HG03342 (cell line): Measurements from ENCODE around the gene OMP.
"Not testable (repeated sequence)": the region's sequence is repeated elsewhere in the genome, so short reads cannot be mapped to it uniquely, and the experiment has no call there.

Experiments used
- ATAC-seq: cut with Tn5 transposase; IDR thresholded peaks from one replicate; pipeline ENCODE4 v1.9.1; 2021; ENCODE audit warnings: mild to moderate bottlenecking, moderate library complexity; ENCODE audit not compliant: unreplicated experiment

The OMP gene

DNA sequence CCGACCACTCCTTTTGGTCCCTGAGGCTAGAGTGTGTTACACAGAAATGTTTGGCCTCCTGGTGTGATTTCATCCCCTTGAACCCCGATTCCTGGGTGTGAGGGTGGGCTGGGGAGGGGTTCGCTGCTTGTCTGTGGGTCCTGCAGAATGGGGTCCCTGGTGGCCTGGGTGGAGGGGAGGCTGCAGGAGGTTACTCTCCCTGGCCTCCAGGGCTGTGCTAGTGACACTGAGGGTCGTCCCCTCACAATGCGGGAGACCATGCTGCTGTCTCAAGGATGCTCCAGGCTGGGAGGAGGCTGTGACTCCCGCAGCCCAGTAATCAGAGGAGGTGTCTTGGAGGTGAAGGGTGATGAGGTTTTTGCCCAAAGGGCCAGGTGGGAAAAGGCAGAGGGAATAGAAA is 17.0 kb upstream of the OMP start:
- ATAC-seq, result no peak

DNA sequence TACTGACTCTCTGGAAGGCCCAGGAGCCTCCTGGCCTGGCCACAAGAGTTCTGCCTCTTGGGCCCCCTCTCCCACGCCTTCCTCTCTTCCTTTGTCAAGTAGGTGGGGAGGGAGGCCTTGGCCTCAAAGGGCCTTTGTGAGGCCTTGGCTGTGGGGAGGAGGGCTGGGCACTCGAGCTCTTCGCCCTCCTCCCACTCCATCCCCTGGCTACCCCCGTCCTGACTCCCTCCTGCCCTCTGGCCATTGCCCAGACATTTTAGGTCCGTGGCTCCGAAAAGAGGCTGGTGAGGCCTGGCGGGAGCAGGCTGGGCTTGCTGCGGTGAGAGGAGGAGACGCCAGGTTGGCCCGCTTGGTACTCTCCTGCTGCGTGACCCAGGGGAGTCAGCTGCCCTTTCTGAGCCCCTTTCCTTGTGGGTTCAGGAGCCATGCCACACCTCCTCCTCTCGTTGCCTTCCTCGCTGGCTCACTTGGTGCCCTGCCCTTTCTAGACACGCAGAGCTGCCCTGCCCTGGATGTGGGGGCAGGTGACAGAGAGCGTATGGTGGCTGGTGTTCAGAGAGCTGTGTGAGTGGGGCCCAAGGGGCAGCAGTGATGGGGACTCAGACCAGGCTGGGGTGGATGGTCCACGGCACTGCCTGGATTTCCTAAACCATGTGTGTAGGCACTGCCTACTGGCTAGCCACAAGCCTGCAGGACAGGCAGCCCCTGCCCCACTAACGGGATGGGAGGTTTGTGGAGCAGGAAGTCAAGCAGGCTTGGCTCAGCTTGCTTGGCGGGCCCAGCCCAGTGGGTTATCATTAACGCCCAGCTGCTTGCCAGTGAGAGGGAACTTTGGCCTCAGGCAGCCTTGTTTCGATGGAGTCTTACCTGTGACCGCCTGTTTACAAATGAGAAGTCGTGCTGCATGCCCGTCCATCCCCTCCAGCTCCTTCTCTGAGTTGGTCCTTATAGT is 15.8 kb upstream of the OMP start:
- no peak for ATAC-seq

DNA sequence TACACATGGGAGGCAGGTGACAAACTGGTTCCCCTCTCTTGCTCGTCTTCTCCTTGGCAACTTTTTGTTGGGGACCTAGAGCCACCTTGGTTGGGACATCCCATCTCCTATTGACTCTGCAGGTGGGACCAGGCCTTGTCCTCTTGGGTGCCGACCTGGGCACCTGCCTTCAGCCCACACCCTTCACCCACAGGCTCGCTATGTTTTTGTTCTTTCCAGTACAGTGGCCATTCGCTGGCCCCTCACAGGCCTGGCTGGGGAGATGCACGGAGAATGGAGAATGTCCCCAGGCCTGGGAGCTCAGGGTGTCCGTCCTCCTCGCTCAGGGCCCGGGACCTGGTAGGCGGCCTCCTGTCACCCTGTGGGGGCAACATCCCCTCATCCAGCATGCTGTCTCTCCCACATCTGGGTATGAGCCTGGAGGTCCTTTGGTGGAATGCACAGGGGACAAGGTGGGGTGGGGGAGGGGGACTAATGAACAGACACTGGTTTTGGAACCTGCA is 14.9 kb upstream of the OMP start:
- ATAC-seq, result no peak

DNA sequence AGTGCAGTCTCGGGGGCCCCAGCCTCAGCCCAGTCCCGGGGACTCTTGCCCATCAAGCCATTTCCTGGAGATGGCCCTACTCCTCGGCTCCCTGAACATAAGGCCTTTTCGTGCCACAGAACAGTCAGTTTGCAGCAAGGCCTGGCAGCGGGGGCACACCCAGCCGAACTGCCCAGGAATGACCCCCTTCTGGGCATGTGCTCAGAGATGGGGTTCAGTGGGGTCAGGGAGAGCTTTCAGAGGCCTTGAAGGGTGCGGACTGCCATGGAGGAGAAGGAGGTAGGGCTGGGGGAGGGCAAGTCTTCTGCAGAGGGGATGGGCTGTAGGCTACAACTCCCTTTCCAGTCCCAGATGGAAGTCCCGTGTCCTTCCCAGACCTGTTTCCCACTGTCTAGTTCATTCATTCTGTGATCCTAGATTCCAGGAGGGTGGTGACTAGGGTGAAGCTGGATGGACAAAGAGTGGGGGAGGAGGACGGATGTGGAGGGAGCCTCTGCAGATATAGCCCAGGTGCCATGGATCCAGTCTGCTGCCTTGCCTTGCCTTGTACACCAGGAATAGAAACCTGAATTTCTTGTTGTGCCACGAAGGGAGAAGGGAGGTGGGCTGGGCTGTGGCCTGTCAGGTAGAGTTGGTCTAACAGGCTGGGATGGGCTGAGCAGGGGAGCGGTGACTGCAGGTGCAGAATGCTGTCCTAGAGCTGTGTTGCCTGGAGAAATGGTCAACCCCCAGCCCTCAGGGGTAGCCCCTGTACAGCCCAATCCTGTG is 14.2 kb upstream of the OMP start:
- no peak for ATAC-seq

DNA sequence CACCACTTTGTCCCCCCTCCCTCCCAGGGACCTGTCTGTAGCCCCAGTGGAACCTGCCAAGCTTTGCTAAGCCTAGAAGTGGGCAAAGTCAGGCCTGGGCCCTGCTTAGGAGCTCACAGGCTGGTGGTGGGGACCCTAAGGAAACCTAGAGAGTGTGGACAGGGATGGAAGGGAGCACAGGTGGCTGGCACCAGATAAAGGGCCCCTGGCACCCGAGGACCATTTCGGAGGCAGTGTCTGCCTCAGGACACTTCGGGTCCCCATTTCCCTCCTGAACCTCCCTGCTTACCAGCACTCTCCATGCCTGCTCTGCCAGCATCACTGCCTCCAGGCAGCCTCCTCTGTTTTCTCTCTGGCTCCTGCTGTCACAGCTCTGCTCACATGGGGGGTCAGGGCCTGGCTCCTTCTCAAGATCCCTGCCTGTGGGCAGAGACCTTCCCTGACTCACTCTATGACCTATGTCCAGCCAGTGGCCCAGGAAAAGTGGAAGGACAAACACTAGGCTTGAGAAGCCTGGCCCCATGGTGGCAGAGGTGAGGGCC is 13.6 kb upstream of the OMP start:
- no peak for ATAC-seq

DNA sequence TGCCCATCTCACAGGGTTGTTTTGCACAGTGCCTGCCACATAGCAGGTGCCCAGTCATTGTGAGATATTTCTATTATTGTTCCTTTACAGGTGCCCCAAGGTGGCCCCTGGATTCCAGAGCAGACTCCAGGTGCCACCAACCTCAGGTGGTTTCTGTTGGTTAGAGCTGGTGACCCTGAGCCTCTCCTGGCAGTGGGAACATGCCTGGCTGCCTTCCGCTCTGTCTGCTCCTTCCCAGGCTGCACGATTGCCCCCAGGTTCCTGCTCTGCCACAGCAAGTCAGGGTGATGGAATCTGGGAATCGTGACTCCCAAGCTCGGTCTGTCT is 12.6 kb upstream of the OMP start:
- ATAC-seq, result no peak

DNA sequence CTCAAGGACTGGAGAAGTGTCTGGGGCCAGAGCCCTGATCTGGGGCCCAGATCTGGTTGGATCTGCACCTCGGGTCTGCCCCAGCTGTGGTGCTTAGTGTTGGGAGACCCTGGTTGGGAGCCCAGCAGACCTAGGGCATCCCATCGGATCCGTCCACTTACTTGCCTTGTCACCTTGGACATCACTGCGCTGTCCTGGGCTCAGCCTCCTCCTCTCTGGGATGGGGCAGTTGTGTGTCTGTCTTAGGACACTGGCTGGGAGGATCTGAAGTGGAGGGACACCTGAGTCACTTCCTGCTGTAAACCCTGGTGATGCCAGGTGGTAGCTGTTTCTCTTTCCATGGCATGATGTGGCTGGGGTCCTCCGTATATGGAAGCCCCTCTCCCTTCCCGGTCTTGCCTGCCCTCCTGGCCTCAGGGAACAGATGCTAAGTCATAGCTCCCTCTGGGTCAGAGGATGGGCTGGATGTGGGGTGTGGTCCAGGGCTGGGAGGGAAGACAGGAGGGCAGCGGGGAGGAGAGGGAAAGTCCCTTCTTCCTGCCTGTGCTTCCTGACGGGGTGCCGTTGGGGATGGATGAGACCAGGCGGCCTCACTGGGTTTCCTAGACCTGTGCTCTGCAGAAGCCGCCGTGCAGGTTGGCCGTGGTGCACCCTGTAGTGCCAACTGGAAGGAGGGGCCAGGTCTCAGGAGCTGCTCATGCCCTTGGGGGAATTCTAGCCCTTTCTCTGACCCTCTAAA is 12.1 kb upstream of the OMP start:
- no peak for ATAC-seq

DNA sequence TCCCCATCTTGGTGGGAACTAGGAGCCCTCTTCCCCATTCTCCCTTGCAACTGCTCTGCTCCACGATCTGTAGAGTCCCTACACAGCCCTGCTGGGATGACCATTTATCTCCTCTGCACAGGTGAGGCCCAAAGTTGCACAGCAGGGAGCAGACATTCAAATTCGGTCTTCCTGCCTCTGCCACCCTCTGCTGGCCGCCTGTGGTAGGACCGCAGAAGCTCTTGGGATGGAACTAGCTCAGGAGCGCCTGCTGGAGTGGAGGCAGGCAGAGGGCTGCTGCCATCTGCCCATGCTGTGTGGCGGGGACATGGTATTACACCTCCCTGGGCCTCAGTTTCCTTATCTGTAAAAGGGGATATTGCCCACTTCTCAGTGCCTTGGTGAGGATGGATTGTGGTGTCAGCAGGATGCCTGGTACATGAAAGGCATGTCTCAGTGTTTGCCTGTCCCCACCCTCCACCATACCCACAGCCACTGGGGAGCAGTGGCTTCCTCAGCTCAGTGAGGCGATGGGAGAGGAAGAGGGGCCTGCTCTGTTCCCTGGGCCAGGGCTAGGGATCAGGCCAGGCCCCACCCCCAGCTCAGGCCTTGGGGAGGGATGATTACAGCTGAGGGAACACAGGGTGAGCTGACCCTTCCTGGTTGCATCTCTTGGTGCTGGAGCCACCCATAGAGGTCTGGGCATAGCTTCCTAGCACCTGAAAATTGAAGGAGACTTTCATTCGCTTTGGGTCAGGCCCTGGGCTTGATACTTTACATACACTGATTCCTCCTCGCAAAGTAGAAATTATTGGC is 11.3 kb upstream of the OMP start:
- peak; percentile 83 for ATAC-seq

DNA sequence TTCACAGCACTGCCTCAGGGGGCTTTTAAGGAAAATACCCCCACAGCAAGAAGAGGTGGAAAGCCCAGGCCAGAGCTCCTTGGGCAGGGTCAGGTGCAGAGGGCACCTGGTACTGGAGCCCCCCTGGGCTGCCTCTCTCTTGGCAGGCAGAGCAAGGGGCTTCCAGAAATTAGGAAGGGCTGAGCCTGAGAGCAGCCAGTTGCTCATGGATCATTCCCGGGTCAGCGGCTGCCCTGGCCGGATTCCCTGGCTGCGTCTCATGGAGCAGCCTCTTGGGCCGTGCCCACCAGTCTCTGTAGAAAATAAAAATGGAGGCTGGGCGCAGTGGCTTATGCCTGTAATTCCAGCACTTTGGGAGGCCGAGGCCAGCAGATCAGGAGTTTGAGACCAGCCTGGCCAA is 10.3 kb upstream of the OMP start:
- ATAC-seq, result no peak

DNA sequence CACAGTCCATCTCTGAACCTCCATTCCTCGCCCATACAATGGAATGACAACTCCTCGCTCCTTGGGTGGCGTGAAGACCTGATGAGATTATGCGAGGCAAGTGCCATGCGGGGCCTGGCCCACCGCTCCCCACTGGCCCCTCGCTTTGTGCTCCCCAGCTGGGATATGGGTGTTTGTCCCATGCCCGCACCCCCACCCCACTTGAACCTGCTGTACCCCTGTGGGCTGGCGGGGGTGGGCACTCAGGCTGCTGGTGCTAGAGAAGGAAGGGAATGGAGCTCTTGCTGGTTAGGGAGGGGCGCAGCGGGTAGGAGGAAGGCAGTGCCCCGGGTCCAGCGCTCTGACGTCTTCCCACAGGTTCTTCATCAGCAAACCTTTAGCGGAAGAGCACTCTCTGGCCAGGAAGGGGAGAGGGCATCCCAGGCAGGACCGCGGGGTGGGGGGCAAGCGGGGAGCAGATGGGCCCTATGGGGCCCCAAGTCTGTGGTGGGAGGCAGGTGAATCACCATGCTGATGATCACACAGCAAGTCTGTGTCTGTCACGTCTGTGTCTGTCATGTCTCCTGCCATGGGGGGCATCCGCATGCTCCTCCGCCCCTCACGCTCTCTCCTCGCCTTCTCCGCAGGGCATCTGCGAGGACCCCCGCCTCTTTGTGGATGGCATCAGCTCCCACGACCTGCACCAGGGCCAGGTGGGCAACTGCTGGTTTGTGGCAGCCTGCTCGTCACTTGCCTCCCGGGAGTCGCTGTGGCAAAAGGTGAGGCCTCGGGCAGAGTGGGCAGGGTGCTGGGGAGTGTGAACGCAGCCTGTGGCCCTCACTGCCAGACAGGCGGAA is 9.4 kb upstream of the OMP start:
- no peak for ATAC-seq

DNA sequence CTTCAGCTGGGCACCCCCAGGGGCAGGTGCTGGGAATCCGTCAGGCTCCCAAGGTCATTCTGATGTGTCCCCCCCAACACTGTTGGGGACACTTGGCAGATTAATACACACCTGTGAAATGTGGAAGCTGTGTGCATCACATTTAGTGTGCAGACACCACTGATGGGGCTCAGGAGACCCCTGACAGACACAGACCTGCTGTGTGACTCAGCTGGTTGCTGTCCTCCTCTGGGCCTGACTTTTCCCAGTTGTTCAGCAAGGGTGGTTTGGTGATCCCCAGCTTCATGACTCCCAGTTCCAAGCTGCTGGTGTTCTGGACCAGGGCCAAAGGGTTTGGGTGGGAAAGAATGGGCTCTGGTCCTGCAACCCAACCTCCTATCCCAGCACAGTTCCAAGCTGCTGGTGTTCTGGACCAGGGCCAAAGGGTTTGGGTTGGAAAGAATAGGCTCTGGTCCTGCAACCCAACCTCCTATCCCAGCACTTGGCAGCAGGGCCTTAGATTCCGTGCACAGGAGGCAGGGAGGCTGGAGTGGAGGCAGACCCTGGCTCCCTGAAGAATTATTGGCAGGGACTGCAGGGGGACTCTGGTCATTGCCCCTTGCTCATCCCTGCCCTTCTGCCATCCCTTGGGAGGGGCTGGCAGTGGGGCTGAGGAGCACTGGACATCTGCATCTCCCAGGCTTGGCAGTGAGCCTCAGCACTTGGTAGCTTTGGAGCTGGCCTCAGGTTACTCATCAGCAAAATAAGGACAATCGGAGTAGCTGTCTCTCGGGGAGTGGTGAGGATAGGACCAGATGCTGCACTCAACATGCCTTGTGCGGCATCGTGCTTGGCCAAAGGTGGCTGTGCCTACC is 8.4 kb upstream of the OMP start:
- ATAC-seq, result no peak

DNA sequence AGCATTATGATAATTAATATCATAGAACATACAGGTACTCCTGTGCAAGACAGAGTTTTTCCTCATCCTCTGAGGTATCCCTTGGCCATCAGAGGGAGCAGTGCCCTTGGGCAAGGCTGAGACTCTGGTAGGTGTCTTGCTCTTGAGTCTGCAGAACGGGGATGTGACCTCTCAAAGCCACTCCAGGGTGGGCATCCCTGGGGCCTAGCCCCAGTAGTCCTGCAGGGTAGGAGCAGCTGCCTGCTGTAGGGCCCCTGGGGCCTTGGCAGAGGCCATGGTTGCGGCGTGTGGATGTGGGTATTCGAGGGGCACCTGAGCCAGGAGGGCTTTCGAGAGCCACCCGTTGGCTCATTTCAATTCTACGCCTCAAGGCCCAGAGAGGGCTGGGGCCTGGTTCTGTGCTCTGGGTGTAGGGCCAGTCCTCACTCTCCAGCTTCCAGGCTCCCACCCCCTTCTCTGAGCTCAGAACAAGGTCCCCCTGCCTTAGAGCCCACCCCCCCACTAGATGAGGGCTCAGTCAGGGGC is 7.7 kb upstream of the OMP start:
- ATAC-seq, result no peak

DNA sequence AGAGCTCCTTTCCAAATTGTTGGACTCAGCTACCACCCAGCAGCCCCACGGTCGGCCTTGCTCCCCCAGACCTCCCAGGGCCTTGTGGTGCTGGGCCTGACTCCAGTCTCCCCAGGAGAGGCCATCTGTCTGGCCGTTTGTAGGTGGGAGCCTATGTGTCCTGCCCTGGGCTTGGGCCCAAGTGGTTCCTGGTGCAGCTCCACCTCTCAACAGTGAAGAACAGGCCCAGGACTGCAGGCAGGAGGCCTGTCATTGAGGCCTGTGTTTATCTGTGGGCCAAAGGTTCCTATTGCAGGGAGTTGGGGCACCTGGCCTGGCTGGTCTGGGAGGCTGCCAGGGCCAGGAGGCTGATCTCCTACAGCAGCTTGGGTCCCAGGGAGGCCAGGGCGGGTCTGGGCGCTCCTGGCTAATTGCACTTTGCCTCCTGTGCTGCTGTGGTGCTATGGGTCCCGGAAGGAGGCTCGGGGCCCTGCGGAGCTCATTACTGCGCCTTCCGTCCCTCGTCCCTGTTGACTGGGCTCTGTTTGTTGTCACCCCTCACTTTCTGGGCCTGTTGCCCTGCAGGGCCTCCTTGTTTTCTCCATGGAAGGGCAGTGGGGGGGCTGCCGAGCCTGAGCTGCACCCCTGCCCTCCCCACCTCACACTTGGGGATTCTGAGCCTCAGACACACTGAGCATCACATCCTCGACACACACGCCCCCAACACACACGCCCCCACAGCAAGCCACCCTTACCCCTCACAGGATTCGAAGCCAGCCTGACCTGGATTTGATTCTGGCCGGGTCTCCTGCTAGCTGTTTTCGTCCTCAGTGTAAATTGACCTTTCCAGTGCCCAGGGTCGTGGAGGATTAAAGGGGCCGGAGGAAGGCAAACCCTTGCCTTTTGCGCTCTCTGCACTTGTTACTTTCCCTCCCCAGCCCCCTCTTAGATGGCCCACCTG is 6.8 kb upstream of the OMP start:
- ATAC-seq, result no peak

DNA sequence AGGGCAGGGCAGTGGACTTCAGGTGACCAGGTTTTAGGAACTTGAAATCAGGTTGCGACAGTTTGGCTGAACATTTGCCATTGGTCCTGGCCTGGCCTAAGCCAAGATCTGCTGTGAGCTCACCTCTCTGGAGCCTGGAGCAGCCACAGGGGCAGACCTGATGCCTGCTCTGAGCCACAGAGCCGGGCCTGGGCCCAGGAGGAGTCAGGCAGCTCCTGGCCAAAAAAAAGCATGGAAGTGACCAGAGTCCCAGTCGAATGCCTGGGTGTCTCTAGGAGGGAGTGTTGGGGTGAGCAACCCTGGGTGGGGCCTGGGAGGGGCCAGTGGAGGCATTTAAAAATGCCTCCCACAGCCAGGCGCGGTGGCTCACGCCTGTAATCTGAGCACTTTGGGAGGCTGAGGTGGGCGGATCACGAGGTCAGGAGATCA is 6.0 kb upstream of the OMP start:
- ATAC-seq, result no peak

DNA sequence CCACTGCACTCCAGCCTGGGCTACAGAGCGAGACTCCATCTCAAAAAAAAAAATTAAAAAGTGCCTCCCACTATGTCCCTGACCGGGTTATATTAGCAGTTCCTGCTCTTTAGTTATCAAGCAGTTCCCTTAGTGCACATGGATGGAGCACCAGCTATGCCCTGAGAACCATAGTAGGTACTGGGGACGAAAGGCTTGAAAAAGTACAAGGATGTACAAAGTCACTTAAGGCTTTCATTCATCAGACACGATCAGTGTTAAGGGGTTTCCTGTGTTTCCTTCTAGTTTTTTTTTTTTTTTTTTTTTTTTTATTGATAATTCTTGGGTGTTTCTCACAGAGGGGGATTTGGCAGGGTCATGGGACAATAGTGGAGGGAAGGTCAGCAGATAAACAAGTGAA is 5.5 kb upstream of the OMP start:
- ATAC-seq, result not testable (repeated sequence)

DNA sequence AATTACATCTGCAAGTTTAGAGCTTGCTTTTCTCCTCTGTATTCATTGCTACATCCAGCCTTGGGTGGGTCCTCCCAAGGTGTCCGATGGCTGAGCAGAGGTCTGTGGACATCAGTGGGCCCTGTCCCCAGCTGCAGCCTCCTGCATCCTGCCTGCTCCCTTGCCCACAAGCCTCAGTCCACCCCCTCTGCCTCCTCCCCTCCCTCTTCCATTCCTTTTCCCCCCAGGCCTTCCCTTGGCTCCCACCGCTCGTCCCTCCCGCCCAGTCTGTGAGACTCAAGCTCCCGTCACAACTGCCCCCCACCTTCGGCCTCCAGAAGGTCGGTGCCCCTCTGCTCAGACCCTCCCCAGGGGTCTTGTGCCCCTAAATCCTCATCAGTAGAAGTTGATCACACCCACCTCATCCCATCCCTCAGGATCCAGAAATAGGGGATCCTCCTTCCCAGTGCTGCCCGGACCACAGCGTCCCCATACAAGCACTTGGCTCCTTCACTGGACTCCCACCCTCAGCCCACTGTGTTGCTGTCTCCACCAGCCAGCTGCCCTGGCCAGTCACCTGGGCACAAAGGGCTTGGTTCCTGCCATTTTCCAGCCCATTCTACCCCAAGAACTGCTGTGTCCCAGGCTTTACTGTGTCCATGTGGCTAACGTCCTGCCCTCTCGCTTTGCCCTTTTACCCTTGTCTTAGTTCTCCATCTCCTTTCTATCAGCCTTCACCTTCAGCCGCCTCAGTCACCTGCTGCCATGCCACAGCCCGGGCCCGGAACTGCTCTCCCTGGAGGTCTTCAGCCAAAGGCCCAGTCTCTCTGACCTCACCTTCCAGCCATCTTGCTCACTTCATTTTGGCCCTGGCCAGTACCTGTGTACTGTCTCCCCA is 2.2 kb upstream of the OMP start:
- no peak for ATAC-seq
